IPS-15b (cell line): ENCODE measurements around the gene WDR49.

Source experiments
- H3K27me3 ChIP-seq: one replicate; pipeline ENCODE4 v1.6.1; 2013; ENCODE audit warnings: low read length; ENCODE audit not compliant: control insufficient read depth, insufficient read depth
- H3K36me3 ChIP-seq: one replicate; pipeline ENCODE4 v1.6.1; 2013; ENCODE audit warnings: low read length; ENCODE audit not compliant: control insufficient read depth, insufficient read depth
- H3K4me1 ChIP-seq: one replicate; pipeline ENCODE4 v1.6.1; 2013; ENCODE audit warnings: mild to moderate bottlenecking, low read length; ENCODE audit not compliant: control insufficient read depth, insufficient read depth
- H3K4me3 ChIP-seq: one replicate; pipeline ENCODE4 v1.5.1; 2013; ENCODE audit warnings: low read depth, low read length
- H3K9ac ChIP-seq: one replicate; pipeline ENCODE4 v1.6.1; 2013; ENCODE audit warnings: low read depth, mild to moderate bottlenecking, low read length
- H3K9me3 ChIP-seq: one replicate; pipeline ENCODE4 v1.6.1; 2013; ENCODE audit warnings: mild to moderate bottlenecking, low read length; ENCODE audit not compliant: control insufficient read depth, insufficient read depth

WDR49 gene

GRCh38 chr3:167487556-167487955, 166.2 kb downstream of the WDR49 start:
- Histone ChIP-seq H3K9me3 (no peaks in the 10 kb centered on the region), H3K4me3 (no peak overlapping the region), H3K4me1 (peaks cover 9% of the 10 kb centered on the region), H3K27me3 (no peaks in the 10 kb centered on the region), H3K9ac (no peak overlapping the region), H3K36me3 (no peaks in the 10 kb centered on the region)

- H3K36me3 ChIP-seq, result no peaks in the 10 kb centered on the region
- no peak overlapping the region for H3K9ac ChIP-seq
- no peaks in the 10 kb centered on the region for H3K9me3 ChIP-seq
- no peaks in the 10 kb centered on the region for H3K27me3 ChIP-seq
- H3K4me1 ChIP-seq, result no peaks in the 10 kb centered on the region
- H3K4me3 ChIP-seq, result no peak overlapping the region
Measured at GRCh38 chr3:167484551-167484950, 169.2 kb downstream of the WDR49 start.

GRCh38 chr3:167483708-167484475, 169.8 kb downstream of the WDR49 start:
- H3K9me3 ChIP-seq, result no peaks in the 10 kb centered on the region
- H3K4me3 ChIP-seq, result no peak overlapping the region
- no peak overlapping the region for H3K9ac ChIP-seq
- no peaks in the 10 kb centered on the region for H3K4me1 ChIP-seq
- H3K27me3 ChIP-seq, result no peaks in the 10 kb centered on the region
- no peaks in the 10 kb centered on the region for H3K36me3 ChIP-seq

GRCh38 chr3:167481164-167481563, 172.6 kb downstream of the WDR49 start:
- Histone ChIP-seq H3K36me3 (no peaks in the 10 kb centered on the region), H3K4me1 (no peaks in the 10 kb centered on the region), H3K9me3 (no peaks in the 10 kb centered on the region), H3K27me3 (no peaks in the 10 kb centered on the region), H3K4me3 (no peak overlapping the region), H3K9ac (no peak overlapping the region)

GRCh38 chr3:167480748-167481147, 173.0 kb downstream of the WDR49 start:
- Histone ChIP-seq H3K9ac (no peak overlapping the region), H3K9me3 (no peaks in the 10 kb centered on the region), H3K36me3 (no peaks in the 10 kb centered on the region), H3K4me3 (no peak overlapping the region), H3K4me1 (no peaks in the 10 kb centered on the region), H3K27me3 (no peaks in the 10 kb centered on the region)

GRCh38 chr3:167473863-167474262, 179.9 kb downstream of the WDR49 start, which contains the start of gene SERPINI2:
Gene SERPINI2, minus strand, starts transcription at chr3:167474042. Its CDS starts 2,208 bp downstream, at chr3:167471834.
- Histone ChIP-seq H3K4me1 (no peaks in the 10 kb centered on the region), H3K9me3 (no peaks in the 10 kb centered on the region), H3K4me3 (no peak within 1 kb of the TSS), H3K27me3 (no peaks in the 10 kb centered on the region), H3K9ac (no peak within 1 kb of the TSS), H3K36me3 (no peaks in the 10 kb centered on the region)

- H3K27me3 ChIP-seq, result no peaks in the 10 kb centered on the region
- H3K9me3 ChIP-seq, result no peaks in the 10 kb centered on the region
- no peak overlapping the region for H3K9ac ChIP-seq
- H3K36me3 ChIP-seq, result no peaks in the 10 kb centered on the region
- peaks cover 9% of the 10 kb centered on the region for H3K4me1 ChIP-seq
- no peak overlapping the region for H3K4me3 ChIP-seq
Measured at GRCh38 chr3:167469381-167469780, 184.4 kb downstream of the WDR49 start.

GRCh38 chr3:167467848-167468611, 185.7 kb downstream of the WDR49 start:
- Histone ChIP-seq H3K4me3 (no peak overlapping the region), H3K27me3 (no peaks in the 10 kb centered on the region), H3K4me1 (peaks cover 9% of the 10 kb centered on the region), H3K9ac (no peak overlapping the region), H3K9me3 (no peaks in the 10 kb centered on the region), H3K36me3 (no peaks in the 10 kb centered on the region)

GRCh38 chr3:167466966-167467365, 186.8 kb downstream of the WDR49 start:
- Histone ChIP-seq H3K4me3 (no peak overlapping the region), H3K9ac (no peak overlapping the region), H3K4me1 (peaks cover 9% of the 10 kb centered on the region)

GRCh38 chr3:167456157-167456799, 197.5 kb downstream of the WDR49 start:
- Histone ChIP-seq H3K4me3 (no peak overlapping the region), H3K9me3 (no peaks in the 10 kb centered on the region), H3K9ac (no peak overlapping the region), H3K36me3 (no peaks in the 10 kb centered on the region), H3K27me3 (no peaks in the 10 kb centered on the region), H3K4me1 (peaks cover 35% of the 10 kb centered on the region)

More at GRCh38 chr3:167466966-167467365, 186.8 kb downstream of the WDR49 start:
- Histone ChIP-seq H3K9me3 (no peaks in the 10 kb centered on the region), H3K36me3 (no peaks in the 10 kb centered on the region), H3K27me3 (no peaks in the 10 kb centered on the region)

GRCh38 chr3:167453815-167454214, 199.9 kb downstream of the WDR49 start:
- no peak overlapping the region for H3K9ac ChIP-seq

More at GRCh38 chr3:167453815-167454214, 199.9 kb downstream of the WDR49 start:
- no peaks in the 10 kb centered on the region for H3K27me3 ChIP-seq
- H3K36me3 ChIP-seq, result no peaks in the 10 kb centered on the region
- no peaks in the 10 kb centered on the region for H3K9me3 ChIP-seq
- no peak overlapping the region for H3K4me3 ChIP-seq
- H3K4me1 ChIP-seq, result peaks cover 34% of the 10 kb centered on the region
